ENCODE measurements around the gene PTPRN2.
"Not testable (repeated sequence)": the region's sequence is repeated elsewhere in the genome, so short reads cannot be mapped to it uniquely, and the experiment has no call there.

Gene PTPRN2

DNA sequence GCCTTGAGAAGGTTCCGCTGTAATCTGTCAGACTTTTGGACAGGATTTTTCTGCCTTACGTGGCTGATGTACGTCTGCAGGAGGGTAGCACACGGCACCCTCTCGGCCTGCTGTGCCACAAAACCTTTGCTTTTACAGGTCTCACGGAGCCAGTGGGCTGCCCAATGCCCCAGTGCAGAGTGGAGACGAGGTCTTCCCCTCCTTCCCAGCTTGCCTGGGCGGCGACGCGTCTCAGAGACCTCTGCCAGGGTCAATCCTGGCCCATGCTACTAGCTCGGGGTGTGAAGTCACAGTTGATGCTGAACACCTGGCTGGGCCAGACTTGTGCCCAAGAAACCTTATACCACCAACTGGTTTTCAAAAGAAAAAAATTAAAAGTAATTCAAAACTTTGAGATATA, 724.4 kb downstream of the PTPRN2 start:
- DNase-seq = no peak

DNA sequence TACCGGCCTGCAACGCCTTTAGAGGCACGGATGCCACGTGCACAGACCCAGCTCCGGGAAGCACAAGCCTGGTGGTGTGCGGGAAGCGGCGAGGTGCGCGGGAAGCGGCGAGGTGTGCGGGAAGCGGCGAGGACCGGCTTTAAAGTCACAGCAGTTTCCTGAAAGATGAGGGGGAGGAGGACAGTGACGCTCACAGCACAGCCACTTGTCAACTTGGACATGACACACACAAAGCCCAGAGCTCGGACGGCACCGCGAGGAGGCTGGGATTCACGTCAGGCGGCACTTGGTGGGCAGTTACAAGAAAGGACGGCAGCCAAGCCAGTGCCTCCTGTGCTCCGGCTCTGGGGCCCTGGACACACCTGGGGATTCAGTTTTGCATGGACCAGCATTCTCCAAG, 724.9 kb downstream of the PTPRN2 start:
- DNase-seq = no peak

- DNase-seq = no peak
These were observed 726.1 kb downstream of the PTPRN2 start for GRCh38 chr7:157861551-157861950.

DNA sequence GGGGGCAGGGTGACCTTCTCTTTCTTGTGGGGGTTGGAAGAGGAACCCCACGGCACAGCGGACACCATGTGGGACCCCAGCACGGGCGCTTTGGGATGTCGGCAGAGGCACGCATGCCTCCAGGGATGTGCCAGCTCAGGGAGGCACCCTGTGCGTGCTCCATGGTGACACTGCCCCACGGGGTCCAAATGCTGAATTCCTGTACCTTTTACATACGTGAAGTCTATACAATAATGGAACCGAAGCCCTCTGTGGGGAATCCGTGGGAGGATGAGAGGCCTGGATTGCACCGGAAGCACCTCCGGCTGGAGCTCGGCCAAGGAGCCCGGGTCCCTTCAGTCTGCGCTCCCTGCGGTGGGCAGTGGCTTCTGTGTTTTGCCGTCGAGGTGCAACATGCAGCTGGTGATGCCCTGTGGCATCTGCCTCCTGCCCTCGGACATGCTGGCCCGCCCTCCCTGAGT, 726.6 kb downstream of the PTPRN2 start:
- no peak for DNase-seq

DNA sequence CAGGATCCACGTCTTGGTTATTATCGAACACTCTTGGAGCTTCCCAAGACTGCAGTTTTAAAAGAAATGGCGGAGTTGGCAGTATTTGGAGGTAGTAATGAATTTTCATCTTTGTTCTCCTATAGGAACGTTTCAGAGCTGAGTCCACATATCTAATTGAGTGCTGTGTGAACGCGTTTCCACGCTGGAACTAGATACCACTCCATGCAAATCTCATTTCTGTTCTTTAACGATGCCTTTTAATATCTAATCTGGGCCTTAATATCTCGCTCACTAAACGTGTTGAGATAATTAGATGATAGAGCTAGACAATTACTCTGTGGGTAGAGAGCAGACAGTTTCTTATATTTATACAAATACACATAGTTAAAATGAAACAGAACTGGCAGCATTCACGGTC, 727.2 kb downstream of the PTPRN2 start:
- no peak for DNase-seq

- no peak for DNase-seq
These were observed 727.7 kb downstream of the PTPRN2 start for GRCh38 chr7:157859915-157860314.

- DNase-seq = no peak
These were observed 730.0 kb downstream of the PTPRN2 start for GRCh38 chr7:157857578-157858075.

DNA sequence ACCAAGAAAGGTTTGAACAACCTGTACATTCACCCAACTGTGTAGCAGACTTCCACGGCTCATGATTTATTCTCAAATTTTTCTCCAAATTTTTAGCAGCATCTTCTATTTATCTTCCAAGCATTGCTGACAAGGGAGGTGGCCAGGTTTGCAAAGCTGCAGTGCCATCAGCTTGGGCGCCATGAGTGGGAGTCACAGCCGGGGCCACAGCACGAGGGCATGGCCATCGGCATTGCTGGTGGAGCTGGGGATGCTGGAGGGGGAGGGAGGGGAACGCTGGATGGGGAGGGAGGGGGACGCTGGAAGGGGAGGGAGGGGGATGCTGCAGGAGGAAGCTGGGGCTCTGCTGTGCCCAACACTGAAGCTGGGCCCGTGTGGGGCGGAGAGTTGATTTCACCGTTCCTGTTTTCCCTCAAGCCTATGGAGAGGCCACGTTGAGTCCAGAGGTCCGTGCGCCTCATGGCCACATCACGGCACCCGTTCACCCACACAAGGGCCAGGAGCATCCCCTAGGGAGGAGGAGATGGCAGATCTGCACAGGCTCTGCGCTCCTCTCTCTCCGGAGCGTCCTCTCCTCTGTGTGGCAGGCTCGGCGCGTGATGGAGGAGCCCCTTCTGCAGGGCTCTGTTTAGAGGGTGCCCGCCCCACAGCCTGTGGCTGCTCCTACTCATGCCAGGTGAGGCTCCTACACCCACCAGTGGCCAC, 730.6 kb downstream of the PTPRN2 start:
- no peak for DNase-seq

DNA sequence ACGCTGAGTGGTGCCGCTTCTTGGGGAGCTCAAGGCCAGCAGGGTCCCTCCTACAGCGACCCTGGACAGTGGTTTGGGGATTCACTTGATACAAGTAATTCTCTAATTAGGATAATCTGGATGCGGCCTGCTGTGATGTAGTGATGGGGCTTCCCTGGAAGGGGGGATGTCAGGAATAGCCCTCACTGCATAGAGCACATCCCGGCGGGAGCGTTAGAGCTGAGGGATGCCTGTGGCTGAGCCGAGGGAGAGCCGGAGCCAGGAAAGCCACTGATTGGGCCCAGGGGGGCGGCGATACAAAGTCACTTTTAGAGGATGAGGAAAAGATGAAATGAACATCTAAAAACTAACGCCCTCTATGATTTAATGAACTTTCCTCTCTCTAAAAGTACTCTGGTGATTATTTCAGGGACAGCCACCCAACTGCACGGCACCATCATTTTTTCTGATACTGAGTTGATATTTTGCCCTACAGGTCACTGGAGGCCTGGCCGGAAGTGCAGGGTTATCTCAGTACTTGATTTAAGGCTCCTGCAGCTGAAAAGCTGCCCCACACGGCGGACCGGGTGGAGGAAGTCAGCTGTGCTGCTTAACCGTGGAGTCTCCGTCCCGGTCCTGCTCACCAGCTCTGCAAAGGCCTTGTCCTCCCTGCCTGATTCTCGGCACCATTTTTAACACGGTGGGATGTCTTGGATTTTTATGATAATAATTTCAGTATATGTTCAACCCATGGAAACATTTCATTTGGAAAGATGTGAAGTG, 732.0 kb downstream of the PTPRN2 start:
- DNase-seq = no peak

DNA sequence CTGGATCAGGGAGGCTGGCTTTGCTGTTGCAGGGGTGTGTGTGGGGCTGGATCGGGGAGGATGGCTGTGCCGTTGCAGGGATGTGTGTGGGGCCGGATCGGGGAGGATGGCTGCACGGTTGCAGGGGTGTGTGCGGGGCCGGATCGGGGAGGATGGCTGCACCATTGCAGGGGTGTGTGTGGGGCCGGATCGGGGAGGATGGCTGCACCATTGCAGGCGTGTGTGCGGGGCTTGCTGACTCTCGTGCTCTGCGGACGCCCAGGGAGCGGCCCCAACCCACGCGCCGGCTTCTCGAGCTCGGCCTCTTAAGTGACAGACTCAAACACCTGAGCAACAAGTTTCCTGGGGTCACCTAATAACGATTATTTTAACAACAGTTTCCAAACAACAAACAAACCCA, 732.6 kb downstream of the PTPRN2 start:
- no peak for DNase-seq

GRCh38 chr7:157854066-157854891, 733.3 kb downstream of the PTPRN2 start:
- DNase-seq = no peak

DNA sequence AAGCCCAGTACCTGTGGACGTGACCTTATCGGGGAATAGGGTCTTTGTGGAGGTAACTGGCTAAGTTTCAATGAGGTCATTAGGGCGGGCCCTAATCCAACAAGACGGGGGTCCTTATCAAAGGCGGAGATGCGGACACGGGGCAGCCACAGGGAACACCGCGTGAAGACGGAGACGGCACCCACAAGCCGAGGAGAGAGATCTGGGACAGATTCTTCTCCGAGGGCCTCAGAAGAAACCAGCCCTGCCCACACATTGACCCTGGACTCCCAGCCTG, 733.9 kb downstream of the PTPRN2 start:
- no peak for DNase-seq

DNA sequence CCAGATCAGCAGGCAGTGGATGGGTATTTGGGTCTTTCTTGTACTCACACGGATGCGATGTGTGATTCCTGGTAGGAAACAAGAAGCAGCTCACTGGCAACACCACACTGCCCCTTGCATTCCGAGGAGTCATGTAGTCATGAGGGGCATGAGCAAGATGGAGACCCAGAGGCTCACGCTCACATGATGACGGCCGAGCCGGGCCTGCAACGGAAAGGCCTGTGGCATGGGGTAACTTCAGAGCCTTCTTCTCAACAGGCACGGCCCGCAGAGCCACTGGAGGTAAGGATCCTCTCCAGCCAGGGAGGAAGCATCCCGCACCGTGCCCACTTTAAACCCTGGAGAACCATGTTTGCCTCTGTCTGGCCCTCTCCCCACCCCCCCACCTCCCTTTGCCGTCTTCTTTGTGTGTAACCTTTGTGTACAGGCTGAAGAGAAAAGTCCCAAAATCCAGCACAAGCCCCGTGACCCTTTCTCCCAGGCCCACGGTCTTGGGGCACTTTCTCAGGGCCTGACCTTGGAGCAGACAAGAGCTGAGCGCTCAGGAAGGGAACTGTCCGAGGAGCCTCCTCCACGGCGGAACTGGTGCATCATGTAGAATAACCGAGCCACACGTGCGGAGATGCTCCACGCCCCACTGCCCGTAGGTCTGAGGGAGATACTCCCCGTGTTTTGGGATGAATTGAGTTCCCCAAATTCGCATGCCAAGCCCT, 734.4 kb downstream of the PTPRN2 start:
- no peak for DNase-seq

- no peak for DNase-seq
These were observed 736.0 kb downstream of the PTPRN2 start for GRCh38 chr7:157851501-157852067.

GRCh38 chr7:157850481-157851444, 736.9 kb downstream of the PTPRN2 start:
- no peak for DNase-seq

DNA sequence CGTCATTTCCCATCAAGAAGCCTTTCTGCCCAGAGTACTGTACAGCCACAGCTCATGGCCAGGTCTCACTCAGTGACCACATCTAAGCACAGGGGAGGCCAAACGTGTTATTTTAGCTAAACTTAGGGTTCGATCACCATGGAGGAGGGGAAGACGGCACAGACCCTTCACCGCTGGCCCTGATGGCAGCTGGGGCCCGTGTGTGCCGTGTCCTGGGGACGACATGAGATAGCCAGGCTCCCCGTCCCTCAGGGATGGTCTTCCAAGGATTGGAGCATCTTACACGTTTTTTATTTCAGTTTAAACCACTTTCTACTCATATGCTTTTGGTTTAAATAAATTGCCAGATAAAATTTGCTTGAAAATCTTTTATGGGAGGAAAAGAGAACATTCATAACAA, 737.9 kb downstream of the PTPRN2 start:
- no peak for DNase-seq

DNA sequence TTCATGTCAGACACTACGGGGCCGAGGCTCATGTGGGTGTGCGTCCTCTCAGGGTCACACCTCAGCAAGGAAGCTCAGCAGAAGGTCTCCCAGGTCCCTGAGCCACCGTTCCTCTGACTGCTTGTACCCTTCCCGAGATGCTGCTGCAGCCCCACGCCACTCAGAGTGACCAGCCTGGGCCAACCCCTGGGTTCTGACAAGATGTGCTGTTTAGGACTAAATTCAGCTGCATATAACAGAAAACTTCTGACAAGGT, 738.4 kb downstream of the PTPRN2 start:
- no peak for DNase-seq

DNA sequence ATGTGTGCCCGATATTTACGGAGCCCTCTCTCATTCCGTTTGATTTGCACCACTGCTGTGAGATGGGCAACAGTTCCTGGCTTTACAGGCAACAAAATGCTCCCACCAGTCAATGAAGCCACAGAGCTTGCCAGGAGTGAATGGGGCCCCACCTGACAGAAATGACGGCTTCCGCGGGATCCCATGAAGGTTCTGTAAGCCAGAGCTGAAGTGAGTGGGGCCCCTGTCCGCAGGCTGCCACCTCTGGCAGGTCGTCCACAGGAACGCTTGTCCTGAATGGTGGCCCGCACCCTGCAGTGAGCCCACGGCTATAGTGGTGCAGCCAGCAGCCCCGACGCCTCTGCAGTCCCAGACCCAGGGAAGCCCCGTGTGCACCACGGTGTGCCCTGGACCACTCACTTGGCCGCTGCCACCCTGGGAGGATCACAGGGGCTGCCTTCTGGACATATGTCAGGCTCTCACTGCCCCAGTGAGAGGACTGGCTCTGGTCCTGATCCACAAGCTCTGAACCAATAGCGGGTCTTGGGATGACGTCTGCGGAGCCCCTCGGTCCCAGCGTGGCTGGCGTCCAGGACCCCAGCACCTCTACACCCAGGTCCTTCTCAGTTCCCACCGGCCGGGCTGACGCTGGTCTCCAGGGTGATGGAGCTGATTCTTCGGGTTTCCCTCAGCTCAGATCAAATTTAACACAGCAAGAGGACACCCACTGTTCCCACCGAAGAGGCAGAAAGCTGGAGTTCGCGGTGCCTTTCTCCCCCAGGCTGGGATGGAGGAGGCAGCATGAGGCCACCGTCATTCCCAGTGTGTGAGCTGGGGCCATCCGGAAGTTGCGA, 738.9 kb downstream of the PTPRN2 start:
- no peak for DNase-seq

DNA sequence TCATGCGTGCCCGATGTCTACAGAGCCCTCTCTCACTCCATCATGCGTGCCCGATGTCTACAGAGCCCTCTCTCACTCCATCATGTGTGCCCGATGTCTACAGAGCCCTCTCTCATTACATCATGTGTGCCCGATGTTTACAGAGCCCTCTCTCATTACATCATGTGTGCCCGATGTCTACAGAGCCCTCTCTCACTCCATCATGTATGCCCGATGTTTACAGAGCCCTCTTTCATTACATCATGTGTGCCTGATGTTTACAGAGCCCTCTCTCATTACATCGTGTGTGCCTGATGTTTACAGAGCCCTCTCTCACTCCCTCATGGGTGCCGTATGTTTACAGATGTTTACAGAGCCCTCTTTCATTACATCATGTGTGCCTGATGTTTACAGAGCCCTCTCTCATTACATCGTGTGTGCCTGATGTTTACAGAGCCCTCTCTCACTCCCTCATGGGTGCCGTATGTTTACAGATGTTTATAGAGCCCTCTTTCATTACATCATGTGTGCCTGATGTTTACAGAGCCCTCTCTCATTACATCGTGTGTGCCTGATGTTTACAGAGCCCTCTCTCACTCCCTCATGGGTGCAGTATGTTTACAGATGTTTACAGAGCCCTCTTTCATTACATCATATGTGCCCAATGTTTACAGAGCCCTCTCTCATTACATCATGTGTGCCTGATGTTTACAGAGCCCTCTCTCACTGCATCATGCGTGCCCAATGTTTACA, 739.7 kb downstream of the PTPRN2 start:
- not testable (repeated sequence) for DNase-seq

GRCh38 chr7:157846746-157847145, 740.9 kb downstream of the PTPRN2 start:
- DNase-seq = not testable (repeated sequence)
